ENCODE measurements around the gene MAT1A. TPM values are rescaled to one million over a fixed set of nuclear protein-coding genes. Genes with fewer than 3 reads are reported as not detected.
"Not testable (repeated sequence)": the region's sequence is repeated elsewhere in the genome, so short reads cannot be mapped to it uniquely, and the experiment has no call there.

MAT1A gene
- 1 to 10 TPM in 2 of 3 donors, under 1 TPM in 1; 0.67 to 1.2 (median 1.1) TPM for polyA plus RNA-seq (ENCODE audit: insufficient read length in 3 of 3)

DNA sequence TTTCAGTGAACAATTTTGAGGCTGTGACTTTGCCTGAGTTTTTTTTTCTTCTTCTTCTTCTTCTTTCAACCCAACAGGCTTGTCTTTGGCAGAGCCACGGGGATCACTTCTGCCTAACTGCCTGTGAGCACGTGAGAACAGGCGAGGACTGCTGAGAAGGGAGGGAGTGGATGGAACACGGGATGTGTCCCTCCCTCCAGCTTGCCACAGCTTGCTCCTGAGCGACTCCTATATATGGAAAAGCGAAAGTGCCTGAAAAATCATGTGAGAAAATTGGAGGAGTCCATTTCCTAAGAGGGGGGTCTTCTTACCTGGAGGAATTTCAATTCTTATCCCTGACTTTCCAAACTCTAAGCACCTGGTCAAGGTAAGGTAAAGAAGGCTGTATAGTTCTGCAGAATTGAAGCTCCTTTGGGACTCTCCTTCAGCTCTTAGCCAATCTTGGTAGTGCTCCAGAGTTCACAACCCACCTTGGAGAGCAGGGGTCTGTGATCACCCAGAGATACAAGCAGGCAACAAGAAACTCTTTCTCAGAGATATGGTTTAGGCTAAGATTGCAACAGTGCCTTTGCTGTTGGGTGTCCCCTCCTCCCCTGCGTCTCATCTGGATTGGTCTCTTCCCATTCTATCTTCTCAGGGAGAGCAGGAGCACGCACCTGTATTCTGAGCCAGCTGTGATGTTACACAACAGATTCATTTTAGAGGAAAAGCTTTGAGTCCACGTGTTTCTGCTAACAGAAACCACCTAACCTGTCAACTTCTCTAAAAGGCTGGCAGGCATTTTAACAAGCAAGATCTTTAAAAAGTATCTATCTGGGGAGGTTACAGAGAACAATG, at the start of gene MAT1A:
Gene MAT1A (minus strand): TSS at position 208 of the 837 bp plus-strand sequence. CDS start 235 bp downstream, outside the sequence.
- DNase-seq (ENCODE audit: low read depth in 3 of 3, low spot score in 2 of 3), result no peak

DNA sequence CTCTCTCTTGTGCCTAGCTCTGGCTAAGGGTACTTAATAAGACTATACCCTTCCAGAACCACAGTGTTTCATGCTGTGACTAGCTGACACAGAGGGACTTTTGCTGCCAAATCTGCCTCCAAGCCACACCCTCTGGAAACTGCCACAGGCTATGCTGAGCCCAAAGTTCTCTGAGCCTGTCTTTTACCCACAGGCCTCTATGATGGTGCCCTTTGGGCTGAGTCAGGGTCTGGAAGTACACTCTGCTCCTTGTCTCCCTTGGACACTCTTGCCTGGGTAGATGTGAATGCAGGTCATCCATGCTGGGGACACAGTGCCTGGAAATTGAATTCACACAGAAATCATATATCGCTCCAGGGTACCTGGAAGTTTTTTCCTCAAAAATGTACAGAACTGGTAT, 44.5 kb upstream of the MAT1A start:
- no peak for DNase-seq (ENCODE audit: low read depth in 3 of 3, low spot score in 2 of 3)

DNA sequence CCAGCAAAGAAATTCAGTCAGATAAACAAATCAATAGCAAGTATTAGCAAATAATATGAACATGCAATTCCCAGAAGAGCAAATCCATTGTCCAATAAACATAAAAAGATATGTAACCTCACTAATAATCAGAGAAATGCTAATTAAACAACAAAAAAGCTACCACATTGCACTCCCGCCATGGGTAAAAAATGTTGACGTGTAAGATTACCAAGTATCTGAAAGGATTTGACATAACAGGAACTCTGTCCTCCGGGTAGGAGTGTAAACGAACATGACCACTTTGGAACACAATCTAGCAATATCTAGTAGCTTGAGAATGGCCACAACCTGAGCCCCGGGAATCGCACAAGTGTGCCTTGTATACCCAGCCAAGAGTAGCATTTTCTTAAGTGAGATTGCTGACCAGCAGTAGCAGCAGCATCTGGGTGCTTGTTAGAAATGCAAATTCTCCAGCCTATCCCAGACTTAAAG, 35.5 kb upstream of the MAT1A start:
- DNase-seq (ENCODE audit: low read depth in 3 of 3, low spot score in 2 of 3), result no peak

GRCh38 chr10:80324086-80324485, 34.6 kb upstream of the MAT1A start:
- DNase-seq (ENCODE audit: low read depth in 3 of 3, low spot score in 2 of 3), result no peak

GRCh38 chr10:80323311-80323710, 33.9 kb upstream of the MAT1A start:
- no peak for DNase-seq (ENCODE audit: low read depth in 3 of 3, low spot score in 2 of 3)

DNA sequence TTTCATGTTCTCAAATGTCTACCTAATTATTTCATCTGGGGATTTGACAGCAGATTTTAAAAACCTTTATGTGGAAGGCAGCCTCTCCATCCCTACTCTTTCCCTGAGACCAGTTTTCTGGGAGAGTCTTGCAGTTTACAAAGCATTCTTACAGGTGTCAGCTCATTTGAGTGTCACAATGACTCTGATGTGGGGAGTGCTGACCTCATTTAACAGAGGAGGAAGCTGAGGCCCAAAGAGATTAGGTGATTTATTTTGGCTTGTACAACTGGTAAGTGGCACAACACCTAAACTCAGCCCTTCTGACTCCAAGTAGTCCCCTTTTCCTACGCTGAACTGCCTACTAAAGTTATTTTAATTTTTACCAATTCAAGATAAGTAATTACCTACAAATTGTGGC, 33.3 kb upstream of the MAT1A start:
- no peak for DNase-seq (ENCODE audit: low read depth in 3 of 3, low spot score in 2 of 3)

DNA sequence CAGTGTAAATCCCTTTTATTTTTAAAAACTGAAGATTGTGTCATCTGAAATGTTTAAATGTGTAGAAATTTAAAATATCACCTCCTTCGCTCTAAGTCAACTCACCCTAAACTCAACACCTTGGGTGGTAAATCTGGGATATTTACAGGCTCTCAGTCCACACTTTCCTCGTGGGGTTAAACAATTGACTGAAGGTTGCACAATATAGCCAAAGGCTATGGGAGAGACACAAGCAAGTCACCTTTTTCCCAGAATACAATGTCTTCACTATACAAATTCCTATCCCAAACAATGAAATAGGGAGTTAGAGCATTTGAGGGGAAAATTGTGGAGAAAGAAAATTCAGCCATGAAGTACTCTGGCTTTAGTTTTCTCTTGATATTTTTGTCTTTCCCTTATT, 32.7 kb upstream of the MAT1A start:
- no peak for DNase-seq (ENCODE audit: low read depth in 3 of 3, low spot score in 2 of 3)

DNA sequence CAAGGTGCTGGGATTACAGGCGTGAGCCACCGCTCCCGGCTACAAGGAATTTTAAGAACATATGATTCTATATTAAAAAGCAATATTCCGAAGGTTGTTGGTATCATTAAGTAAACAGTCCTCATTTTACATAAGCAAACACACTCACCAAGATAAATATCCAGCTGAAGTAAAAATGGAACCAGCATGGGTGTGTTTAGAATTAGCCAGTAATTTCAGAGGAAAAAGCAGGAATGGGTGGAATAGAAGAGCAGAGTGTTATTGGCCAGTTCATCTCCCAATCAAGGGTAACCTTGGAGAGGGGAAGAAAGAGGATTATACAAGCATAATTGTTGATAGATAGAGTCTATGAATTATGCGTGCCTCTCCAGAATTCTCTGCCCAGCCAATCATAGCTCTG, 31.7 kb upstream of the MAT1A start:
- DNase-seq (ENCODE audit: low read depth in 3 of 3, low spot score in 2 of 3), result no peak

DNA sequence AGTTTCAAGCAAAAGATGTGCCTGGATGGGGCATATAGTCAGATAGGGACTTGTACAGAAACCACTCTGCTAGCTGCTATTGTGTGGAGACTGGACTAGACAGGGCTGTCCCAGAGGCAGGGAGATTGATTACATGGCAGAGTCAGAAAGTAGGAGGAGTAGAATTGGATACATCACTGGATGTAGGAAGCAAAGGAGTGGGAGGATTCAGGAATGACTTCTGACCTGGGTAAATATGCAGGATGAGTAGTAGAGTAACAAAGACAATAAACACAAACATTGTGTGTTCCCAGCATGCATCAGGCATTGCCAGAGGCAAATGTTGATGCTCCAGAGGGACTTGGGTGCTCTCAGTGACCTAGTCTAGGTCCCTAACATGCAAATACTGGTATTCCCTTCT, 30.9 kb upstream of the MAT1A start:
- DNase-seq (ENCODE audit: low read depth in 3 of 3, low spot score in 2 of 3), result no peak

GRCh38 chr10:80319725-80320290, 30.4 kb upstream of the MAT1A start:
- DNase-seq (ENCODE audit: low read depth in 3 of 3, low spot score in 2 of 3), result no peak

- DNase-seq (ENCODE audit: low read depth in 3 of 3, low spot score in 2 of 3), result no peak
These were observed 29.9 kb upstream of the MAT1A start for GRCh38 chr10:80319318-80319717.

DNA sequence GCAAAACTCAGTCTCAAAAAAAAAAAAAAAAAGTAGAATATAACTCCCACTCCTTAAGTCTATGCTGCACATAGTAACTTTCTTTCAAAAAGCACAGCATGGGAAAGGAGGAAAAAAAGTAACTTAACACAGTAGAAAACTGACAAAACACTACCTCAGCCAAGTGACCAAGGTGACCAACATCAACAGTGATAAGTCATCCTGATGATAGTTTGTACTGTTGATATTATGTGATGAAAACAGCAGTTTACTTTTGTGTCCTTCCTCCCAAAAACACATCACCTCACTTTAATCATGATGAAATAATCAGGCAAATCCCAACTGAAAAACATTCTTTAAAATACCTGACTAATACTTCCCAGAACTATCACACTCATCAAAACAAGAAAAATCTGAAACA, 29.3 kb upstream of the MAT1A start:
- no peak for DNase-seq (ENCODE audit: low read depth in 3 of 3, low spot score in 2 of 3)

- no peak for DNase-seq (ENCODE audit: low read depth in 3 of 3, low spot score in 2 of 3)
These were observed 25.9 kb upstream of the MAT1A start for GRCh38 chr10:80315391-80315790.

GRCh38 chr10:80313523-80313922, 24.1 kb upstream of the MAT1A start:
- DNase-seq (ENCODE audit: low read depth in 3 of 3, low spot score in 2 of 3), result no peak

GRCh38 chr10:80305989-80306388, 16.5 kb upstream of the MAT1A start:
- not testable (repeated sequence) for DNase-seq (ENCODE audit: low read depth in 3 of 3, low spot score in 2 of 3)

DNA sequence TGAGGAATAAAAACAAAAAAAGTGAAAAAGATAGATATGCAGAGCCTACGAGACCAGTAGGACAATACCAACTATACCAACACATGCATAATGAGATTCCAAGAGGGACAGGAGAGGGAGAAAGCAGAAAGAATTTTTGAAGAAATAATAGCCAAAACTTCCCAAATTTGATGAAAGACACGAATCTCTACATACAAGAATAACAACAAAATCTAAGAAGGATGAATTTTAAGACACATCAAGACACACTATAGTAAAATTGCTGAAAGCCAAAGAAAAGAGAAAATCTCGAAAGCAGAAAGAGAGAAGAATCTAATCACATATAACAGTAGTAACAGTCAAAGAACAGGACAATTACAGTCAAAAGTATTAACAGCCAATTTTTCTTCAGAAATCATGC, 7.5 kb upstream of the MAT1A start:
- DNase-seq (ENCODE audit: low read depth in 3 of 3, low spot score in 2 of 3), result no peak

DNA sequence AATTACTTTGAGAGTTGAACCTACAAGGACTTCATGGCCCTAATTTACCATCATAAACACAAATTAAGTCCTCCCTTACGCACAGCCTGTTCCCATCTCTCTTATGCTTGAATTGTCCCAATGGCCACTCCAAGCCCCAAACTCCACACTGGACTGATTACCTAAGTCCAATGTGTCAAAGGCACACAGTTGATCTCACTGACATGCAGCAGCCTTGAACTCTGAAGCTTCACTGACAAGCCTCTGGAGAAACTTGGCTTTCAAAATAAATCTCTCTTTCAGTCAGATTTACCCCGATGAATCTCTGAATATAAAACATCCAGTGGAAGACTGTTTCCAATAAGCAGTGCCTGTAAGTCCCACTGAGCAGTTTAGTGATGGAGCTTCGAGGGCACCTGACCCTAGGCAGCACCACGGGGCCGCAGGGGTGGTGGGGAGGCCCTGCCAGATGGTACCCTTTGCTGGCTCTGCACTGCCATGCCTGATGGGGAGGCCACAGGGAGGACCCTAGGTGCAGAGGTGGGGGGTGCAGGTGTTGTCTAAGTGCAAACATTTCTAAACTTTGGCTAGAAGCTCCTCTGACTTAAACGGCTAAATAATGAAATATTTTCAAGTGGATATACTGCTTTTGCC, 3.3 kb upstream of the MAT1A start:
- DNase-seq (ENCODE audit: low read depth in 3 of 3, low spot score in 2 of 3), result no peak

DNA sequence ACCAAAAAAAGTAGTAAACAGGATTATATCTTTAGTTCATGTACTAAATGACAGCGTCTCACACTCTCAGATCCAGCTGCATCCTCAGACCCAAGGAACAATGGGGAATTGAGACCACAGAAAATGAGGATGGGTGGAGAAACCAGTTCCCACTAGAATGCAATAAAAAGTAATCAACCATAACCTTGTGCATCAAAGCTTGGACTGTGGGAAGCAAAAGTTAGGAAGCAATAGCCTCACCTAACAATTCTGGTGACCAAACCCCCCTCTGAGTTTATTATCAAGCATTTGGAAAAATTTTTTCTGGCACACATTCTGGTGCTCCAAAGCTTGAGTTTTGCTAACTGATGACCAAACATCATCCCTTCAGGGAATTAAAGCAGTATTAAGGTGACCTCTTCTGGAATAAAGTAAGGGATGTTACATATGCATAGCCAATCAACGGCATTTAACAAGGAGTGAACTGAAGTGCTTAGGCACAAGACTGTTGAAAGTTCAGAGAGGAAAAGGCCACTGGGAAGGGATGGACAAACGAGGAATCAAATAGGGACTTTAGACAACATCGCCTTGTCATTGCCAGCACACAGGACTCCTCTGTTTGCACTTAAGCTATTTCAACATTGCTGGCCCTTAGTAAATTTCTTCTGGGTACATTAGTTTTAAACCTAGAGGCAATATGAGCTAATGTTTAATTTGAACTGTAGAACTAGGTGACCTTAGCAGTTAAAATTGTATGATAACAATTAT, 1.2 kb upstream of the MAT1A start:
- no peak for DNase-seq (ENCODE audit: low read depth in 3 of 3, low spot score in 2 of 3)

DNA sequence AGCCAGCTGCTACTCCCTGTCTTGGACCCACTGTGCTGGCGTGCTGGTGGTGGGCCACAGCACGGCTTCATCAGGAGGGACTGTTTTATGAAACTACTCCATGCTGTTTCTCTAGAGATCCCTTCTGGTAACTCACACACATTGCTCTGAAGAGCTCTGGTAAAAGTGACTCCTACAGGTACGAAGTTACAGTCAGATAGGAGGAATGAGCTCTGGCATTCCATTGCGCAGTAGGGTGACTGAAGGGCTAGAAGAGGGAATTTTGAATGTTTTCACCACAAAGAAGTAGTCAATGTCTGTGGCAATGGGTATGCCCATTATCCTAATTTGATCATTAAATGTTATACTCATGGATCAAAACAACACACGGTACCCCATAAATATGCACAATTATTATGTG, 609 bp downstream of the MAT1A start:
- DNase-seq (ENCODE audit: low read depth in 3 of 3, low spot score in 2 of 3), result no peak

- DNase-seq (ENCODE audit: low read depth in 3 of 3, low spot score in 2 of 3), result no peak
These were observed 4.9 kb downstream of the MAT1A start for GRCh38 chr10:80284522-80284921.

All from right renal cortex interstitium (tissue), 3 donors.